Vagina (tissue), 2 donors: ENCODE results near the gene TSPO.

ENCODE experiments used
- CTCF ChIP-seq, 3 experiments: fragments of 450-650 bp in 2 of 3; fragments of 200-600 bp in 1 of 3; sonication (generic) in 1 of 3; IDR thresholded peaks; one replicate each; pipeline ENCODE4 v1.5.1; 2017 to 2019; ENCODE audit warnings: antibody characterized with exemption in 3 of 3, mild to moderate bottlenecking in 2 of 3, moderate library complexity in 2 of 3
- POLR2A ChIP-seq, 2 donors: fragments of 450-650 bp; IDR thresholded peaks; one replicate each; pipeline ENCODE4 v1.6.1; 2017; ENCODE audit warnings: antibody characterized with exemption in 2 of 2, mild to moderate bottlenecking in 2 of 2, moderate library complexity in 2 of 2
- POLR2AphosphoS5 ChIP-seq, 2 donors: sonication (generic); formaldehyde crosslinking; IDR thresholded peaks; one replicate each; pipeline ENCODE4 v1.9.0; 2017; ENCODE audit warnings: antibody characterized with exemption in 2 of 2, mild to moderate bottlenecking in 2 of 2, low read depth in 1 of 2; ENCODE audit not compliant: insufficient read depth in 1 of 2

DNA sequence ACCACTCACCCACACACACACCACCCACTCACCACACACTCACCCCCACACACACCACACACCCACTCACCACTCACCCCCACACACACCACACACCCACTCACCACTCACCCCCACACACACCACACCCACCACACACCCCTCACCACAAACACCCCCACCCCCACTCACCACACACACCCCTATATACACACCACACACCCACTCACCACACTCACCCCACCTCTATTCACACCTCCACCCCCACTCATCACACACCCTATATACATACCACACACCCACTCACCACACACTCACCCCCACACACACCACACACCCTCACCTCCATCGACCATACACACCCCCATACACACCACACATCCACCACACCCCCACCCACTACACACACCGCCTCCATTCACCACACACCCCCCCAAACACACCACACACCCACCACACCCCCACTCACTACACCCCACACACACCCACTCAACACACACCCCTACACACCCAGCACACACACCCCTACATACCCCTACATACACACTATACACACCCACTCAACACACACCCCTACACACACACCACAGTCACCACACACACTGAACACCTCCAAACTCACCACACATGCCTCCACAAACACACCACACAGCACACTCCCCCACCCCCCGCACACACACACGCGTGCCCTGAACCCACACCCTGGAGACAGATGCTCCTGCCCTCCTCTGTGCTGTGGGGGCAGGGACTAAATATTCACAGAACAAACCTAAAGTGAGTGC is 54.6 kb downstream of the TSPO start:
- TF ChIP-seq CTCF (IDR thresholded peaks at IDR 0.05): no peak
- TF ChIP-seq POLR2A (IDR thresholded peaks at IDR 0.05): no peak
- TF ChIP-seq POLR2AphosphoS5 (IDR thresholded peaks at IDR 0.05; ENCODE audit: insufficient read depth in 1 of 2, low read depth in 1 of 2): no peak
